NCI-H2196 (cell line): ENCODE results near the gene RGS14.
A peak's percentile ranks its signal among the peaks of the same experiment; 100 is the strongest.

Experiments used
- DNase-seq: peaks from one replicate; lab custom pipeline; 2025; ENCODE audit not compliant: unreplicated experiment; lab: John Stamatoyannopoulos, UW

The RGS14 gene

GRCh38 chr5:177362610-177363507 lies 5.1 kb downstream of the RGS14 start:
- peak; percentile 60 for DNase-seq

GRCh38 chr5:177363565-177363964 lies 5.8 kb downstream of the RGS14 start:
- no peak for DNase-seq

- no peak for DNase-seq
These were observed 6.6 kb downstream of the RGS14 start for GRCh38 chr5:177364159-177364962.

GRCh38 chr5:177365845-177366527 lies 8.3 kb downstream of the RGS14 start:
- DNase-seq: no peak

- DNase-seq: no peak
These were observed 9.0 kb downstream of the RGS14 start for GRCh38 chr5:177366528-177367322.

GRCh38 chr5:177367323-177367848 lies 9.7 kb downstream of the RGS14 start:
- DNase-seq: no peak

- DNase-seq: no peak
These were observed 10.5 kb downstream of the RGS14 start for GRCh38 chr5:177367981-177368868.

GRCh38 chr5:177368869-177369644 lies 11.3 kb downstream of the RGS14 start:
- no peak for DNase-seq

GRCh38 chr5:177369645-177370440 lies 12.1 kb downstream of the RGS14 start:
- DNase-seq: no peak

- peak; percentile 93 for DNase-seq
These were observed 12.9 kb downstream of the RGS14 start for GRCh38 chr5:177370488-177371119.

GRCh38 chr5:177371120-177372033 lies 13.7 kb downstream of the RGS14 start:
- DNase-seq: no peak

- DNase-seq: no peak
These were observed 14.5 kb downstream of the RGS14 start for GRCh38 chr5:177372034-177372896.

GRCh38 chr5:177372910-177373309 lies 15.2 kb downstream of the RGS14 start:
- no peak for DNase-seq

GRCh38 chr5:177373806-177374205 lies 16.1 kb downstream of the RGS14 start:
- DNase-seq: no peak

- DNase-seq: no peak
These were observed 16.5 kb downstream of the RGS14 start for GRCh38 chr5:177374211-177374610.
